IMR-90 (cell line): ENCODE results near the gene TRAPPC10.

Source experiments
- CEBPB ChIP-seq: IDR thresholded peaks from 2 replicates; pipeline ENCODE4 v1.6.1; 2012; ENCODE audit warnings: low read depth, low read length, improper control_type of control experiment
- CTCF ChIP-seq: conservative IDR thresholded peaks from 2 replicates; pipeline ENCODE4 v1.5.1; 2012; ENCODE audit warnings: mild to moderate bottlenecking, low read depth, low read length, improper control_type of control experiment
- ELK1 ChIP-seq: fragments of 150-350 bp; IDR thresholded peaks from 2 replicates; pipeline ENCODE4 v1.6.1; 2016; ENCODE audit warnings: low read depth, mild to moderate bottlenecking, low read length, moderate library complexity, borderline replicate concordance
- POLR2A ChIP-seq: IDR thresholded peaks from 2 replicates; pipeline ENCODE4 v1.6.1; 2012; ENCODE audit warnings: mild to moderate bottlenecking, low read depth, low read length
- RAD21 ChIP-seq: IDR thresholded peaks from 2 replicates; pipeline ENCODE4 v1.6.1; 2012; ENCODE audit warnings: low read length, improper control_type of control experiment
- RFX5 ChIP-seq: IDR thresholded peaks from 2 replicates; pipeline ENCODE4 v1.8.0; 2012; ENCODE audit warnings: low read depth, mild to moderate bottlenecking, low read length, moderate library complexity
- SMC3 ChIP-seq: fragments of 150-350 bp; IDR thresholded peaks from 2 replicates; pipeline ENCODE4 v1.6.1; 2016; ENCODE audit warnings: low read depth, mild to moderate bottlenecking, antibody characterized with exemption, low read length, moderate library complexity

- no peak for TF ChIP-seq RAD21
- no peak for TF ChIP-seq CTCF
- no peak for TF ChIP-seq RFX5
- no peak for TF ChIP-seq CEBPB
- no peak for TF ChIP-seq POLR2A
- no peak for TF ChIP-seq SMC3
- no peak for TF ChIP-seq ELK1
Measured at GRCh38 chr21:44018127-44018526, 6.0 kb downstream of the TRAPPC10 start.
